T follicular helper cell (primary cell): ENCODE measurements around the gene DIAPH2.

ENCODE experiments used
- DNase-seq: peaks from one replicate; pipeline ENCODE4 v3.0.0-alpha.2; 2020; ENCODE audit warnings: low read depth

DIAPH2 gene

GRCh38 chrX:97481228-97481627 is 796.6 kb downstream of the DIAPH2 start:
- no peak for DNase-seq

- DNase-seq = no peak
These were observed 798.1 kb downstream of the DIAPH2 start for GRCh38 chrX:97482666-97483300.

GRCh38 chrX:97490656-97491055 is 806.0 kb downstream of the DIAPH2 start:
- no peak for DNase-seq

GRCh38 chrX:97494756-97495372 is 810.2 kb downstream of the DIAPH2 start:
- DNase-seq = no peak

- no peak for DNase-seq
These were observed 813.5 kb downstream of the DIAPH2 start for GRCh38 chrX:97498093-97498492.

GRCh38 chrX:97504431-97504830 is 819.8 kb downstream of the DIAPH2 start:
- no peak for DNase-seq

- no peak for DNase-seq
These were observed 833.1 kb downstream of the DIAPH2 start for GRCh38 chrX:97517763-97518162.

- DNase-seq = no peak
These were observed 837.7 kb downstream of the DIAPH2 start for GRCh38 chrX:97522307-97522706.

- DNase-seq = no peak
These were observed 839.7 kb downstream of the DIAPH2 start for GRCh38 chrX:97524340-97524739.

- no peak for DNase-seq
These were observed 840.4 kb downstream of the DIAPH2 start for GRCh38 chrX:97524997-97525396.

GRCh38 chrX:97525981-97526380 is 841.3 kb downstream of the DIAPH2 start:
- DNase-seq = no peak

GRCh38 chrX:97527725-97528124 is 843.1 kb downstream of the DIAPH2 start:
- no peak for DNase-seq

- DNase-seq = no peak
These were observed 845.0 kb downstream of the DIAPH2 start for GRCh38 chrX:97529536-97530200.

GRCh38 chrX:97531825-97532224 is 847.2 kb downstream of the DIAPH2 start:
- no peak for DNase-seq

GRCh38 chrX:97538745-97539144 is 854.1 kb downstream of the DIAPH2 start:
- no peak for DNase-seq

GRCh38 chrX:97539970-97540519 is 855.4 kb downstream of the DIAPH2 start:
- DNase-seq = no peak

- no peak for DNase-seq
These were observed 863.4 kb downstream of the DIAPH2 start for GRCh38 chrX:97547877-97548578.

GRCh38 chrX:97551821-97552220 is 867.2 kb downstream of the DIAPH2 start:
- no peak for DNase-seq

GRCh38 chrX:97553833-97554232 is 869.2 kb downstream of the DIAPH2 start:
- no peak for DNase-seq

- no peak for DNase-seq
These were observed 871.7 kb downstream of the DIAPH2 start for GRCh38 chrX:97556359-97556758.

- DNase-seq = peak; percentile 5
These were observed 879.0 kb downstream of the DIAPH2 start for GRCh38 chrX:97563531-97564133.

- no peak for DNase-seq
These were observed 879.9 kb downstream of the DIAPH2 start for GRCh38 chrX:97564496-97564895.
